Esophagus squamous epithelium (tissue), 4 donors: ENCODE data around the gene COL15A1.

ENCODE experiments used
- CTCF ChIP-seq, 6 experiments: fragments of 450-650 bp in 4 of 6; fragments of 200-600 bp in 2 of 6; sonication (generic) in 2 of 6; IDR thresholded peaks; one replicate each; pipeline ENCODE4 v1.5.1; 2016 to 2019; ENCODE audit warnings: antibody characterized with exemption in 6 of 6, mild to moderate bottlenecking in 4 of 6, moderate library complexity in 4 of 6
- POLR2A ChIP-seq, 4 donors: fragments of 450-650 bp; IDR thresholded peaks; one replicate each; pipeline ENCODE4 v1.6.1; 2017; ENCODE audit warnings: antibody characterized with exemption in 4 of 4, mild to moderate bottlenecking in 4 of 4, moderate library complexity in 3 of 4

DNA sequence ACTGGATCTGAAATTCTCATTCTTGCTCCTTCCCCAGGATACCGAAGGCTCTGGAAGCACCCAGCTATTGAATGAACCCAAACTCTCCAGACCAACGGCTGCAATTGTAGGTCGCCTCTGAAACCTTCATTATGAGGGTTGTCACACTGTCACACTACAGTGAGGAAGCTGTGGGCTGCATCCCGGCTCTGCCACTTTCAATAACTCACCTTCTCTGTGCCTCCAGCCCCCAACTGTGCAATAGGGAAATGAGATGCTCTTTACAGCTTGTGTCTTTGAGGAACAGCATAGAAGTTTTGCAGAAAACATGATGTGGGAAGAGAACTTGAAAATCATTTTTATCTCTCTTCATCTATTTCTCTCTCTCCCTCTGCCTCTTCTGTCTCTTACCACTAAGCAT, 91.6 kb downstream of the COL15A1 start:
- TF ChIP-seq CTCF (IDR thresholded peaks at IDR 0.05) (no peak), POLR2A (IDR thresholded peaks at IDR 0.05) (no peak)
